ENCODE data around the gene ELF3.
"Not testable (repeated sequence)": the region's sequence is repeated elsewhere in the genome, so short reads cannot be mapped to it uniquely, and the experiment has no call there.

ELF3 gene

GRCh38 chr1:202009326-202010179 lies 834 bp upstream of the ELF3 start:
- DNase-seq = peak; percentile 25

- no peak for DNase-seq
Observed at GRCh38 chr1:202011994-202012393, 1.6 kb downstream of the ELF3 start.

- DNase-seq = no peak
Observed at GRCh38 chr1:202012544-202013478, 2.4 kb downstream of the ELF3 start.

GRCh38 chr1:202013603-202014002 lies 3.2 kb downstream of the ELF3 start:
- DNase-seq = no peak

GRCh38 chr1:202014060-202014459 lies 3.7 kb downstream of the ELF3 start:
- DNase-seq = no peak

GRCh38 chr1:202014915-202015661 lies 4.7 kb downstream of the ELF3 start:
- DNase-seq = no peak

GRCh38 chr1:202015662-202015937 lies 5.2 kb downstream of the ELF3 start:
- no peak for DNase-seq

GRCh38 chr1:202016022-202016810 lies 5.8 kb downstream of the ELF3 start:
- DNase-seq = no peak

- no peak for DNase-seq
Observed at GRCh38 chr1:202016811-202017748, 6.7 kb downstream of the ELF3 start.

- DNase-seq = no peak
Observed at GRCh38 chr1:202017749-202018467, 7.5 kb downstream of the ELF3 start.

GRCh38 chr1:202018468-202019234 lies 8.3 kb downstream of the ELF3 start:
- no peak for DNase-seq

- DNase-seq = not testable (repeated sequence)
Observed at GRCh38 chr1:202019235-202019558, 8.8 kb downstream of the ELF3 start.

- no peak for DNase-seq
Observed at GRCh38 chr1:202023001-202023433, 12.6 kb downstream of the ELF3 start.

GRCh38 chr1:202029171-202029665 lies 18.8 kb downstream of the ELF3 start:
- DNase-seq = peak; percentile 10

- no peak for DNase-seq
Observed at GRCh38 chr1:202029727-202030126, 19.3 kb downstream of the ELF3 start.

GRCh38 chr1:202031796-202032195 lies 21.4 kb downstream of the ELF3 start:
- no peak for DNase-seq

GRCh38 chr1:202034149-202034682 lies 23.8 kb downstream of the ELF3 start:
- DNase-seq = no peak

- no peak for DNase-seq
Observed at GRCh38 chr1:202034683-202035462, 24.5 kb downstream of the ELF3 start.
